GM18909 (cell line): Measurements from ENCODE around the gene ZNRF1.

Source experiments
- ATAC-seq: cut with Tn5 transposase; IDR thresholded peaks from one replicate; pipeline ENCODE4 v1.9.1; 2021; ENCODE audit warnings: mild to moderate bottlenecking; ENCODE audit not compliant: unreplicated experiment, poor library complexity

ZNRF1 gene

GRCh38 chr16:75109732-75110243, 111.0 kb downstream of the ZNRF1 start:
- ATAC-seq, result no peak

- peak; percentile 74 for ATAC-seq
Observed at GRCh38 chr16:75110637-75111513, 112.1 kb downstream of the ZNRF1 start.

GRCh38 chr16:75111514-75111940, 112.7 kb downstream of the ZNRF1 start:
- no peak for ATAC-seq

GRCh38 chr16:75111961-75112733, 113.3 kb downstream of the ZNRF1 start:
- ATAC-seq, result no peak

- no peak for ATAC-seq
Observed at GRCh38 chr16:75112734-75113491, 114.1 kb downstream of the ZNRF1 start.

- ATAC-seq, result no peak
Observed at GRCh38 chr16:75113541-75114121, 114.8 kb downstream of the ZNRF1 start.

- no peak for ATAC-seq
Observed at GRCh38 chr16:75114179-75114945, 115.5 kb downstream of the ZNRF1 start.

GRCh38 chr16:75114946-75115825, 116.4 kb downstream of the ZNRF1 start:
- no peak for ATAC-seq

GRCh38 chr16:75116081-75116910, 117.5 kb downstream of the ZNRF1 start, which contains the start of gene LDHD:
TSS of gene LDHD (minus strand) at chr16:75116780. CDS start at chr16:75116720, 60 bp downstream.
- peak; percentile 51 for ATAC-seq

- ATAC-seq, result no peak
Observed at GRCh38 chr16:75116911-75117245, 118.1 kb downstream of the ZNRF1 start.

GRCh38 chr16:75118943-75119539, 120.2 kb downstream of the ZNRF1 start:
- no peak for ATAC-seq

GRCh38 chr16:75120253-75120652, 121.4 kb downstream of the ZNRF1 start:
- ATAC-seq, result no peak

GRCh38 chr16:75121949-75122568, 123.2 kb downstream of the ZNRF1 start:
- ATAC-seq, result no peak

GRCh38 chr16:75122609-75123008, 123.8 kb downstream of the ZNRF1 start:
- no peak for ATAC-seq

- no peak for ATAC-seq
Observed at GRCh38 chr16:75127713-75128415, 129.0 kb downstream of the ZNRF1 start.
